HFFc6 (cell line): ENCODE results near the gene PPM1E. TPM values are rescaled to one million over a fixed set of nuclear protein-coding genes. Genes with fewer than 3 reads are reported as not detected.
"Not testable (repeated sequence)": the region's sequence is repeated elsewhere in the genome, so short reads cannot be mapped to it uniquely, and the experiment has no call there.

ENCODE experiments used
- DNase-seq: peaks from one replicate; pipeline ENCODE4 v3.0.0-alpha.2; 2018
- H3K27ac Mint-ChIP-seq: 2 replicates; pipeline ENCODE4 v1.8.0; 2020; ENCODE audit warnings: mild to moderate bottlenecking, mixed read lengths
- H3K27me3 Mint-ChIP-seq: 2 replicates; pipeline ENCODE4 v1.8.0; 2021; ENCODE audit warnings: mild to moderate bottlenecking, moderate library complexity, mixed read lengths; ENCODE audit not compliant: insufficient read depth
- H3K36me3 Mint-ChIP-seq: 2 replicates; pipeline ENCODE4 v1.8.0; 2021; ENCODE audit warnings: low read depth, mixed read lengths
- H3K4me1 Mint-ChIP-seq: 2 replicates; pipeline ENCODE4 v1.8.0; 2020; ENCODE audit warnings: low read depth, mixed read lengths
- H3K4me3 Mint-ChIP-seq: 2 replicates; pipeline ENCODE4 v1.8.0; 2020; ENCODE audit warnings: mild to moderate bottlenecking, moderate library complexity, mixed read lengths
- H3K9me3 Mint-ChIP-seq: 2 replicates; pipeline ENCODE4 v1.8.0; 2020; ENCODE audit warnings: mild to moderate bottlenecking, mixed read lengths
- CTCF ChIP-seq: fragments of 200-600 bp; sonication (generic); IDR thresholded peaks from 2 replicates; pipeline ENCODE4 v1.5.0; 2021; ENCODE audit warnings: antibody characterized with exemption, mild to moderate bottlenecking
- total RNA-seq, 6 experiments: library from RNA; stranded (reverse); fragmentation: NEBNext Ultra II Directional; extraction: Animal tissue kit (Norgen Biotek cat#: 25700); gene quantifications; 2 replicates in 1 of 6; 3 replicates in 5 of 6; pipeline ENCODE4 v1.2.3, GENCODE V29; 2021

PPM1E gene
- total RNA-seq, 6 experiments from 2014 or later: not detected

DNA sequence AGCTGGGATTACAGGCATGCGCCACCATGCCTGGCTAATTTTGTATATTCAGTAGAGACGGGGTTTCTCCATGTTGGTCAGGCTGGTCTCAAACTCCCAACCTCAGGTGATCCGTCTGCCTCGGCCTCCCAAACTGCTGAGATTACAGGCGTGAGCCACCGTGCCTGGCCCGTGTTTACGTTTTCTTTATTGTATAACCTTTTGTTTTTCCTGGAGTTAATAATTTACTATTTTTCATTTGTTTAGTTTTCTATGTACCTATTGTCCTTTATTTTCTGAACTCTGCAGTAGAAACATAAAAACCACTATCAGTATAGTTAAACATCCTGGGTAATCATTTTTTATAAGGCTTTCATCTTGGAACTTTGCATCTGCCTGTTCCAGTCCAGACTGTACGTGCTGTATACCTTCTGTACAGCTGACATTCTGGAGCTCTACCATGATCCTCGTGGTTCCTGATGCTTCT lies 73.6 kb downstream of the PPM1E start:
- Mint-ChIP-seq H3K36me3 (no peaks in the 10 kb centered on the region), H3K27ac (no peak overlapping the region)

GRCh38 chr17:58831780-58832179 lies 76.1 kb downstream of the PPM1E start:
- Mint-ChIP-seq H3K36me3 (no peaks in the 10 kb centered on the region), H3K4me1 (no peaks in the 10 kb centered on the region), H3K27me3 (no peaks in the 10 kb centered on the region; the same call in 1 of the 2 replicates), H3K9me3 (no peaks in the 10 kb centered on the region), H3K4me3 (no peak overlapping the region), H3K27ac (no peak overlapping the region)
- DNase-seq: no peak
- TF ChIP-seq CTCF: no peak

More for the DNA sequence above, 73.6 kb downstream of the PPM1E start:
- no peak for TF ChIP-seq CTCF
- no peak for DNase-seq
- Mint-ChIP-seq H3K4me3 (no peak overlapping the region), H3K4me1 (no peaks in the 10 kb centered on the region), H3K9me3 (no peaks in the 10 kb centered on the region), H3K27me3 (peaks cover 3% of the 10 kb centered on the region)

DNA sequence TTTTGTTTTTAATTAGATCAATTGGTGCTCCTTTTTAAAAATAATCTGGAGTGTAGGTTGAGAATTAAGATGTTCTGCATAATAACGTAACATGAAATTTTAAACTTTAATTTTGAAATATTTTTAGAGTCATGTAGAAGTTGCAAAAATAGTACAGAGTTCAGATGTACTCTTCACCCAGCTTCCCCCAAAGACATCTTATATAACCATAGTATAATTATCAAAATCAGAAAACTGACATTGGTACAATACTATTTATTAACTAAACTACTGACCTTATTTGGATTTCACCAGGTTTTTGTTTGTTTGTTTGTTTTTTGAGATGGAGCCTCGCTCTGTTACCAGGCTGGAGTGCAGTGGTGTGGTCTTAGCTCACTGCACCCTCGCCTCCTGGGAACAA lies 76.9 kb downstream of the PPM1E start:
- H3K27ac Mint-ChIP-seq: no peak overlapping the region

DNA sequence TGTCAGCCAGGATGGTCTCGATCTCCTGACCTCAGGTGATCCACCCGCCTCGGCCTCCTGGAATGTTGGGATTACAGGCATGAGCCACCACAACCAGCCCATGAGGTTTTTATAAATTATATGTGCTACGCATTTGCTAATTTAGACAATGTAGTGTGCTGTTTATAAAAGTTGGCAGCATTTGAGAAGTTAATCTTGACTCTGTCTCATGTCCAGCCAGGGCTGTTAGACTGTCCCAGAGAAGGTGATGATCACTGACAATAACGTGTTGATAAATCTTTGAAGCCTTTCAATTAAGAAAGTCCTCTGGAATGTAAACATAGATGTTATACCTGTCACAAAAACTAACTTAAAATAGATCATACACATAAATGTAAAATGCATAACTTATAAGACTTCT lies 82.0 kb downstream of the PPM1E start:
- Mint-ChIP-seq H3K27ac (no peak overlapping the region), H3K4me1 (no peaks in the 10 kb centered on the region), H3K4me3 (no peak overlapping the region), H3K27me3 (no peaks in the 10 kb centered on the region; the same call in none of the 2 replicates), H3K9me3 (no peaks in the 10 kb centered on the region), H3K36me3 (no peaks in the 10 kb centered on the region)
- no peak for DNase-seq
- TF ChIP-seq CTCF: no peak

More for the DNA sequence above, 76.9 kb downstream of the PPM1E start:
- H3K36me3 Mint-ChIP-seq: no peaks in the 10 kb centered on the region
- H3K9me3 Mint-ChIP-seq: no peaks in the 10 kb centered on the region
- no peak for TF ChIP-seq CTCF
- no peak overlapping the region for H3K4me3 Mint-ChIP-seq
- H3K27me3 Mint-ChIP-seq: no peaks in the 10 kb centered on the region; the same call in none of the 2 replicates
- DNase-seq: no peak
- H3K4me1 Mint-ChIP-seq: no peaks in the 10 kb centered on the region

GRCh38 chr17:58840820-58841612 lies 85.4 kb downstream of the PPM1E start:
- Mint-ChIP-seq H3K27me3 (no peaks in the 10 kb centered on the region; the same call in 1 of the 2 replicates), H3K27ac (no peak overlapping the region), H3K4me1 (no peaks in the 10 kb centered on the region), H3K4me3 (no peak overlapping the region), H3K36me3 (no peaks in the 10 kb centered on the region), H3K9me3 (no peaks in the 10 kb centered on the region)
- DNase-seq: no peak
- no peak for TF ChIP-seq CTCF

- not testable (repeated sequence) for H3K27ac Mint-ChIP-seq, H3K4me3 Mint-ChIP-seq, H3K9me3 Mint-ChIP-seq, H3K27me3 Mint-ChIP-seq, DNase-seq, H3K36me3 Mint-ChIP-seq, H3K4me1 Mint-ChIP-seq
Observed at GRCh38 chr17:58846413-58846812, 90.8 kb downstream of the PPM1E start.

GRCh38 chr17:58850106-58850505 lies 94.5 kb downstream of the PPM1E start:
- H3K27ac Mint-ChIP-seq, H3K4me1 Mint-ChIP-seq, H3K4me3 Mint-ChIP-seq, DNase-seq, H3K36me3 Mint-ChIP-seq, H3K9me3 Mint-ChIP-seq: not testable (repeated sequence)
- H3K27me3 Mint-ChIP-seq: peaks cover 15% of the 10 kb centered on the region
